ENCODE results near the gene TOP2A.
A peak's percentile ranks its signal among the peaks of the same experiment; 100 is the strongest.
"Not testable (repeated sequence)": the region's sequence is repeated elsewhere in the genome, so short reads cannot be mapped to it uniquely, and the experiment has no call there.

Gene TOP2A

DNA sequence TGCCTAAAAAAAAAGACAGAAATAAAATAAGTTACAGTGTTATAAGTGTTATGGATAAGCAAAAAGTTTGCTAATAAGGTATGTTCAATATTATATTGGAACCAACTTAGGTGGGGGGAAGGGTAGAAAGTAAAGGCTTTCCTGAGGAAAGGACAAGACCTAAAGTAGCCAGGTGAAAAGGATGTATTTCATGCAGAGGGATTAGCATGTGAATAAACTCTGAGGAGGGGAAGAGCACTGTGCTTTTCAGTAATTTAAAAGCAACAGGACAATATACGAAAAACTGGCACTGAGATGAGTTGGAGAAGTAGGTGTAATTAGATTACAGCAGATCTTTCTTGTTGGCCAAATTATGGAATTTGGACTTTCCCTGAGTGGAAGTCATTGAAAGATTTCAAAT, 7.6 kb downstream of the TOP2A start:
- Histone ChIP-seq H3K36me3 (ENCODE audit: control insufficient read depth, insufficient read depth, low read length) (peaks cover 2% of the 10 kb centered on the region), H3K4me3 (replicated peaks; ENCODE audit: low read depth, low read length) (no peak overlapping the region), H3K27me3 (replicated peaks; ENCODE audit: control insufficient read depth, insufficient read depth, low read length) (no peaks in the 10 kb centered on the region)
- TF ChIP-seq, protein P1, sequence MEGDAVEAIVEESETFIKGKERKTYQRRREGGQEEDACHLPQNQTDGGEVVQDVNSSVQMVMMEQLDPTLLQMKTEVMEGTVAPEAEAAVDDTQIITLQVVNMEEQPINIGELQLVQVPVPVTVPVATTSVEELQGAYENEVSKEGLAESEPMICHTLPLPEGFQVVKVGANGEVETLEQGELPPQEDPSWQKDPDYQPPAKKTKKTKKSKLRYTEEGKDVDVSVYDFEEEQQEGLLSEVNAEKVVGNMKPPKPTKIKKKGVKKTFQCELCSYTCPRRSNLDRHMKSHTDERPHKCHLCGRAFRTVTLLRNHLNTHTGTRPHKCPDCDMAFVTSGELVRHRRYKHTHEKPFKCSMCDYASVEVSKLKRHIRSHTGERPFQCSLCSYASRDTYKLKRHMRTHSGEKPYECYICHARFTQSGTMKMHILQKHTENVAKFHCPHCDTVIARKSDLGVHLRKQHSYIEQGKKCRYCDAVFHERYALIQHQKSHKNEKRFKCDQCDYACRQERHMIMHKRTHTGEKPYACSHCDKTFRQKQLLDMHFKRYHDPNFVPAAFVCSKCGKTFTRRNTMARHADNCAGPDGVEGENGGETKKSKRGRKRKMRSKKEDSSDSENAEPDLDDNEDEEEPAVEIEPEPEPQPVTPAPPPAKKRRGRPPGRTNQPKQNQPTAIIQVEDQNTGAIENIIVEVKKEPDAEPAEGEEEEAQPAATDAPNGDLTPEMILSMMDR (IDR thresholded peaks at IDR 0.05; ENCODE audit: insufficient read depth, low read length, poor library complexity, severe bottlenecking): no peak
- DNase-seq (ENCODE audit: extremely low read depth, insufficient read length): no peak

DNA sequence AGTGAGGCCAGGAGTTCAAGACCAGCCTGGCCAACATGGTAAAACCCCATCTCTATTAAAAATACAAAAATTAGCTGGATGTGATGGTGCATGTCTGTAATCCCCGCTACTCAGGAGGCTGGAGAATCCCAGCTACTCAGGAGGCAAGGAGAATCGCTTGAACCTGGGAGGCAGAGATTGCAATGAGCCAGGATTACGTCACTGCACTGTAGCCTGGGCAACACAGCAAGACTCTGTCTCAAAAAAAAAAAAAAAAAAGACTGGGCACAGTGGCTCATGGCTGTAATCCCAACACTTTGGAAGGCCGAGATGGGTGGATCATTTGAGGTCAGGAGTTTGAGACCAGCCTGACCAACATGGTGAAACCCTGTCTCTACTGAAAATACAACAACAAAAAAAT, 8.2 kb downstream of the TOP2A start:
- H3K27me3 ChIP-seq (replicated peaks; ENCODE audit: control insufficient read depth, insufficient read depth, low read length); H3K36me3 ChIP-seq (ENCODE audit: control insufficient read depth, insufficient read depth, low read length); H3K4me3 ChIP-seq (replicated peaks; ENCODE audit: low read depth, low read length); DNase-seq (ENCODE audit: extremely low read depth, insufficient read length): not testable (repeated sequence)

DNA sequence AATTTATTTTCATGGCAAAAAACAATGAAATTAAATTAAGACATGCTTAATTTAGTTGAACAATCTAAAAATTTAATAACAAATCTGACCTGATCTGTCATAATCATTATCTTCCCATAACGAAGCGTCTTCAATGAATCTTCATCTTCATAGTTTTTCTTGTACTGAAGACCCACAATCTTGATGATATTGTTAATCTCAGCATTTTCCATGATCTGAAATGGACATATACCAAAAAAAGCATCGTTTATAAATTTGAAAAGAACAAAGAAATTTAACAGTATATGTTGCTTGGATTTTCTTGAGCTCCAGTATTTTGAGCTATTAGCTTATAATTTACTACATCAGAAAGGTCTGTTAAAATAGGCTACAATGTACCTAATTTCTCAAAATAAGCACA, 10.2 kb downstream of the TOP2A start:
- Histone ChIP-seq H3K4me3 (replicated peaks; ENCODE audit: low read depth, low read length) (no peak overlapping the region), H3K36me3 (ENCODE audit: control insufficient read depth, insufficient read depth, low read length) (peaks cover 9% of the 10 kb centered on the region), H3K27me3 (replicated peaks; ENCODE audit: control insufficient read depth, insufficient read depth, low read length) (no peaks in the 10 kb centered on the region)
- no peak for DNase-seq (ENCODE audit: extremely low read depth, insufficient read length)
- TF ChIP-seq, protein P1 (IDR thresholded peaks at IDR 0.05; ENCODE audit: insufficient read depth, low read length, poor library complexity, severe bottlenecking): no peak

DNA sequence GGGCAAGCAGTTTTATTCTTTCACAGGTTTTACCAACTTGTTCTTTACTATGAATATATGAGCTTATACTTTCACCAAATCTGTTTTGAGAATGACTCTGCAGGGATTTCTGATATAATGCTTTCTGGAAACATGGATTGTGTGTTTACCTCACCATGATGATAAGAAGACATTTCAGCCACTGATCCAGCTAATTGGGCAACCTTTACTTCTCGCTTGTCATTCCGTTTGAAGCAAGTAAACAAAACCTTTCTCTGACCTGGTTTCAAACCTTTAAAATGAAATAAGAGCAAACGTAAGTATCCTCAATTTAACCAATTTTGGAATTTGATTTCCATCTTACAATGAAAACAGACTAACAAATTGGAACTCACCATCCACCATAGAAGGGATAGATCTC, 13.7 kb downstream of the TOP2A start:
- no peak for DNase-seq (ENCODE audit: extremely low read depth, insufficient read length)
- TF ChIP-seq, protein P1 (IDR thresholded peaks at IDR 0.05; ENCODE audit: insufficient read depth, low read length, poor library complexity, severe bottlenecking): no peak
- no peaks in the 10 kb centered on the region for H3K27me3 ChIP-seq (replicated peaks; ENCODE audit: control insufficient read depth, insufficient read depth, low read length)
- H3K36me3 ChIP-seq (ENCODE audit: control insufficient read depth, insufficient read depth, low read length): peaks cover 9% of the 10 kb centered on the region
- no peak overlapping the region for H3K4me3 ChIP-seq (replicated peaks; ENCODE audit: low read depth, low read length)

DNA sequence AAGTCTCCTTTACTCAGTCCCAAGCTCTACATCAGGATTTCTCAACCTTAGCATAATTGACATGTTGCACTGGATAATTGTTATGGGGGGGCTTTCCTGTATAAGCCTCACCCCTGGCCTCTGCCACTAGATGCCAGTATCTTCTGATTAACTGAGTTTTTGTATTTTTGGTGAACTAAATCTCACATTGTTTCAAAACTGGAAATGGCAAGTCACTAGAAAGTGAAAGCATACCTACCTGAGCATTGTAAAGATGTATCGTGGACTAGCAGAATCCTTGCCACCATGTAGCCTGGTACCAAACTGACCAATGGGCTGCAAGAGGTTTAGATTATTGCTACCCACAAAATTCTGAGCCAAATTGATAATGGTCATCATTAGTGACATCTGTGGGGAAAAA, 15.0 kb downstream of the TOP2A start:
- no peak for DNase-seq (ENCODE audit: extremely low read depth, insufficient read length)
- Histone ChIP-seq H3K36me3 (ENCODE audit: control insufficient read depth, insufficient read depth, low read length) (peaks cover 9% of the 10 kb centered on the region), H3K4me3 (replicated peaks; ENCODE audit: low read depth, low read length) (no peak overlapping the region), H3K27me3 (replicated peaks; ENCODE audit: control insufficient read depth, insufficient read depth, low read length) (no peaks in the 10 kb centered on the region)
- TF ChIP-seq, protein P1 (IDR thresholded peaks at IDR 0.05; ENCODE audit: insufficient read depth, low read length, poor library complexity, severe bottlenecking): no peak

DNA sequence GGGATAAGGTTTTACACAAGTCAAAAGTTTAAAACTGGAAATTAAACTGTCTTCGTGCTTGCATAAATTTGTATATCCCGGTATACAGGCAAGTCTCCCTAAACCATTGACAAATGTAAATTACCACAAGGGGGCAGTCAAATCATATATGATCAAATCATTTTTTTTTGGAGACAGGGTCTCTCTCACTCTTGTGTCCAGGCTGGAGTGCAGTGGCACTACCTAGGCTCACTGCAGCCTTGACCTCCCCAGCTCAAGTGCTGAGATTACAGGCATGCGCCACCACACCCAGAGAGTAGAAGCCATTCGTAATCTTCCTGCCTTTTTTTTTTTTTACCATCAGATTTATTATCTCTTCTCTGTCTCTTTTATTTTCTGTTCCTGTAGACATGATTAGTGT, 18.5 kb downstream of the TOP2A start:
- TF ChIP-seq, protein P1 (IDR thresholded peaks at IDR 0.05; ENCODE audit: insufficient read depth, low read length, poor library complexity, severe bottlenecking): peak; percentile 39
- no peaks in the 10 kb centered on the region for H3K27me3 ChIP-seq (replicated peaks; ENCODE audit: control insufficient read depth, insufficient read depth, low read length)
- DNase-seq (ENCODE audit: extremely low read depth, insufficient read length): no peak
- no peak overlapping the region for H3K4me3 ChIP-seq (replicated peaks; ENCODE audit: low read depth, low read length)
- peaks cover 10% of the 10 kb centered on the region for H3K36me3 ChIP-seq (ENCODE audit: control insufficient read depth, insufficient read depth, low read length)

DNA sequence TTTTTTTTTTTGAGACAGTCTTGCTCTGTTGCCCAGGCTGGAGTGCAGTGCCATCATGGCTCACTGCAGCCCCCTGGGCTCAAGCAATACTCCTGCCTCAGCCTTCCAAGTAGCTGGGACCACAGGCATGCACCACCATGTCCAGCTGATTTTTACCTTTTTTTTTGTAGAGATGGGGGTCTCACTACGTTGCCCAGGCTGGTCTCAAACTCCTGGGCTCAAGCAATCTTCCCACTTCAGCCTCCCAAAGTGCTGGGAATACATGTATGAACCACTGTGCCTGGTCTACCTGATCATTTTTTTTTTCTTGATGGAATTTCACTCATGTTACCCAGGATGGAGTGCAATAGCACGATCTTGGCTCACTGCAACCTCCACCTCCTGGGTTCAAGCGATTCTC, 31.1 kb downstream of the TOP2A start:
- not testable (repeated sequence) for DNase-seq (ENCODE audit: extremely low read depth, insufficient read length); H3K36me3 ChIP-seq (ENCODE audit: control insufficient read depth, insufficient read depth, low read length); H3K27me3 ChIP-seq (replicated peaks; ENCODE audit: control insufficient read depth, insufficient read depth, low read length); H3K4me3 ChIP-seq (replicated peaks; ENCODE audit: low read depth, low read length)

Data from GM06990 (cell line).